SK-N-MC (cell line): ENCODE results near the gene ZNF888.
"Not testable (repeated sequence)": the region's sequence is repeated elsewhere in the genome, so short reads cannot be mapped to it uniquely, and the experiment has no call there.

ENCODE experiments used
- DNase-seq: peaks from one replicate; pipeline ENCODE4 v3.0.0-alpha.2; 2011; ENCODE audit warnings: low read depth, low spot score
- H3K27ac ChIP-seq: fragments of 200-600 bp; sonication (generic); 2 replicates; pipeline ENCODE4 v1.5.1; 2016; ENCODE audit warnings: mixed run types
- H3K36me3 ChIP-seq: fragments of 200-600 bp; sonication (generic); 2 replicates; pipeline ENCODE4 v1.6.1; 2017; ENCODE audit warnings: antibody characterized with exemption, low read length, mixed read lengths; ENCODE audit not compliant: insufficient read depth
- H3K4me3 ChIP-seq: fragments of 200-600 bp; sonication (generic); 2 replicates; pipeline ENCODE4 v1.5.1; 2016
- H3K9ac ChIP-seq: fragments of 200-600 bp; sonication (generic); 2 replicates; pipeline ENCODE4 v1.8.0; 2017; ENCODE audit warnings: mixed run types, mixed read lengths; ENCODE audit not compliant: insufficient read length
- H3K9me3 ChIP-seq: fragments of 200-600 bp; sonication (generic); 2 replicates; pipeline ENCODE4 v1.6.1; 2017; ENCODE audit warnings: low read depth, mild to moderate bottlenecking, antibody characterized with exemption, low read length, moderate library complexity, mixed read lengths
- EZH2 ChIP-seq: fragments of 200-600 bp; sonication (generic); IDR thresholded peaks from one replicate; pipeline ENCODE4 v1.6.1; 2017; ENCODE audit warnings: antibody characterized with exemption
- FOXP2 ChIP-seq: optimal IDR thresholded peaks from 2 replicates; pipeline ENCODE3; 2011; ENCODE audit warnings: mild to moderate bottlenecking, moderate library complexity; ENCODE audit not compliant: insufficient read depth; ENCODE audit errors: extremely low read length, control extremely low read depth
- POLR2AphosphoS5 ChIP-seq: IDR thresholded peaks from 2 replicates; pipeline ENCODE4 v1.6.1; 2012; ENCODE audit warnings: mild to moderate bottlenecking, low read depth, low read length, borderline replicate concordance

The ZNF888 gene

DNA sequence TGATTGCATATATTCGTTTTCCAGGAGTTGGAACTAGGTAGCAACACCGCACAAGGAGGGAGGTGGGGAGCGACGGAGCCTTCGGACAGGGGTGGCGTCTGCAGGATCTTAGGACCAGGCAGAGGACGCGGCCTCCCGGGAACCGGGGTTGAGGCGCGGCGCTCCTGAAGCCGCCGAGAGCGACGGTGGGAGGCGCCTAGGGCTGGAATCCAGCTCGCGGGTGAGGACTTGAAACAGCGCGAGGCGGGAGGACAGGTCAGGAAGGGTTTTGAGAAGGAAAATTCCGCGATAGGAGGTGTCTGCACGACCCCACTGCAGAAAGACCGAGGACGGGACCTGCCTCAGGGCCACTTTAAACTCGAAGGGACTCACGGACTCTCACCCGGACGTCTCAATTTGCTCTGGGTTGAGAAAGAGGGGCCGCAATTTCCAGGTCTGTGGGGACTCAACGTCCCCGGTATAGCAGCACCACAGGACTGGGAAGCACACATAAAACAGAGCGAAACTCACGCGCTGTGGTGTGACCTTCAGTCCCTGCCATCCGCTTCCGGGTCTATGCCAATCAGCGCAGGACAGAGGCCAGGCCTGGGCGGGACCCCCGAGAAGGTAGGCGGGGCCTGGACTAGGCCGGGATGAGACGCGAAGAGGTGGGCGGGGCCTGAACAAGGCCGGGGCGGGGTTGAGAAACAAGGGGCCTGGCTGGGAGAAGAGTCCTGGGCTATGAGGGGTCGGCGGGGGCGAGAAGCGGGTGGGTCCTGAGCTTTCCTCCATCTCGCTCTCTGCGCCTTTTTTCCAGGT, 25.9 kb downstream of the ZNF888 start, which contains the start of gene ZNF320:
Gene ZNF320 (minus strand): TSS at position 498 of the 798 bp plus-strand sequence. CDS start 7,380 bp downstream, outside the sequence.
- Histone ChIP-seq H3K27ac (no peak within 1 kb of the TSS), H3K36me3 (no peaks in the 10 kb centered on the region), H3K9ac (peak within 1 kb of the TSS; percentile 2), H3K4me3 (peak within 1 kb of the TSS; percentile 63), H3K9me3 (no peaks in the 10 kb centered on the region)
- DNase-seq, result peak; percentile 3
- TF ChIP-seq FOXP2 (no peak), POLR2AphosphoS5 (peak; percentile 78), EZH2 (no peak)

DNA sequence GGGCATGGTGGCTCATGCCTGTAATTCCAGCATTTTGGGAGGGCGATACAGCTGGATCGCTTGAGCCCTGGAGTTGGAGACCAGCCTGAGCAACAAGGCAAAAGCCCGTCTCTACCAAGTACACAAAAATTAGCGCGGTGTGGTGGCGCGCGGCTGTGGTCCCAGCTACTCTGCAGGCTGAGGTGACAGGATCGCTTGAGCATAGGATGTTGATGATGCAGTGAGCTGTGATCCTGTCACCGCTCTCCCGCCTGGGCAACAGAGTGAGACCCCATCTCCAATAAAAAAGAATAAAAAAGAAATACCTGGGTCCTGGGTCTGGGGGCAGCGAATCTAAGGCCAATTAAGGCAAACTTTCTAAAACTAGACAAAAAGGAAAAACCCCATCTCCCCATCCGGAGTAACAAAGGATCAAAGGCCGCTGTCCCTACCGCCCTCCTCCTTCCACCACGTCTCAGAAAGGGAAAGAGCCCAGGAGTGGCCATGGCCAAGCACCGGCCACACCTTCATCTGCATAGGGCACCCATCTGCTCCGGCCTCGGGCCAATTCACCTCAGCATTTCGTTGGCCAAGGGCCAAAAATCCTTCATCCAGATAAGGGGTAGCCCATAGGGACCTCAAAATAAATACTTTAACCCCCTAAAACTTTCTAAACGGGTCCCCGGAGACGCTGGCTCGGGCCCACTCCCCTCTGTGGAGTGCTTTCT, 26.6 kb downstream of the ZNF888 start:
- Histone ChIP-seq H3K9me3 (no peaks in the 10 kb centered on the region), H3K9ac (no peak overlapping the region), H3K4me3 (peak overlapping the region; percentile 63), H3K36me3 (no peaks in the 10 kb centered on the region), H3K27ac (no peak overlapping the region)
- DNase-seq, result no peak
- no peak for TF ChIP-seq POLR2AphosphoS5
- TF ChIP-seq EZH2, result no peak
- TF ChIP-seq FOXP2, result no peak

DNA sequence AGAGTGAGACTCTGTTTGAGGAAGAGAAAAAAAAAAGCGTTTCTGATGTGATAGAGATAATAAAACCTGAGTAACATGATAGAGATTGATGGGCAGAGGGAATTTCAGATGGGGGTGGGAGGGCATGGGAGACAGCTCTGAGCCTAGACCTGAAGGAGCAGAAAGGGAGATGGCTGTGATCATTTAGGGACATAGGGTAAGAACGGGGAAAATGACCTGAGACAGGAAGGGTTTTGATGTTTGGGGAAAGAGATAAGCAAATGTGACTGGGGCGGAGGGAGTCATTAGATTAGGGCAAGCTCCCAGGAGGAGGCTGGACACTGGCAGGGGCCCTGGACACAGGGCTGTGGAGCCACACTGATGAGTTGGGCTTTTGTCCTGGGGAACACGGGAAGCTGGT, 31.9 kb downstream of the ZNF888 start:
- DNase-seq, result no peak
- Histone ChIP-seq H3K4me3 (no peak overlapping the region), H3K9me3 (no peaks in the 10 kb centered on the region), H3K9ac (no peak overlapping the region), H3K27ac (no peak overlapping the region), H3K36me3 (no peaks in the 10 kb centered on the region)
- TF ChIP-seq POLR2AphosphoS5, result no peak
- TF ChIP-seq FOXP2, result no peak
- no peak for TF ChIP-seq EZH2

DNA sequence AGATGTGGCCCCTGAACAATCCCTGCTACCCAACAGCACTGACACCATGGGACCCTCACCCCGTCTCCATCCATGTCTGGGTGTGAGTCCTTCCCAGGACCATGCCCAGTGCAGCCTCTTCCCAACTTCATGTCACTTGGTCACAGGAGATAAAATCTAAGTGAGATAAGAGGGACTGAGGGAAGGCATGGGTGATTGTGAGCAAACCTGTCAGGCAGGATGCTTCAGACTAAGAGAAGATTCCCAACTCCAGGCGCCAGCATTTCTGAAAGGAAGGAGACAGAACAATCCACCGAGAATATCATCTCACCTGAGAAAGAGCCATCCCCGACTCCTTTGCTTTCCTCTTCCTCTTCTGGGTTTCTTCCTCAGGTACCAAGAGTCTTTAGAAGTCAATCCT, 33.3 kb downstream of the ZNF888 start:
- TF ChIP-seq FOXP2, result no peak
- TF ChIP-seq POLR2AphosphoS5, result no peak
- no peak for TF ChIP-seq EZH2
- Histone ChIP-seq H3K36me3 (no peaks in the 10 kb centered on the region), H3K9ac (no peak overlapping the region), H3K4me3 (no peak overlapping the region), H3K9me3 (no peaks in the 10 kb centered on the region), H3K27ac (no peak overlapping the region)
- DNase-seq, result no peak

DNA sequence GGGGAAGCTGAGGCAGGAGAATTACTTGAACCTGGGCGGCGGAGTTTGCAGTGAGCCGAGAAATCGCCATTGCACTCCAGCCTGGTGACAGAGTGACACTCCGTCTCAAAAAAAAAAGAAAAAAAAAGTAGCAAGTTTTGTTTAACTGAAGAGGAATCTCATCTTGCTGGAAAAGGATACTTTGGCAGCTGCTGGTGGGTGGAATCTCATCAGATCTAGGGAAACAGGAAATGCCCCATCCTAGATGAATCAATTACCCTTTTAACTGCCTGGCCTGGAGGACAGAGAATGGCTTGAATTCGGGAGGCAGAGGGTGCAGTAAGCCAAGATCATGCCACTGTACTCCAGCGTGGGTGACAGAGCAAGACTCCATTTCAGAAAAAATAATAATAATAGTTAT, 34.2 kb downstream of the ZNF888 start:
- Histone ChIP-seq H3K27ac (no peak overlapping the region), H3K4me3 (no peak overlapping the region), H3K9ac (no peak overlapping the region), H3K9me3 (no peaks in the 10 kb centered on the region), H3K36me3 (no peaks in the 10 kb centered on the region)
- DNase-seq, result no peak
- TF ChIP-seq POLR2AphosphoS5, result no peak
- TF ChIP-seq FOXP2, result no peak
- no peak for TF ChIP-seq EZH2

DNA sequence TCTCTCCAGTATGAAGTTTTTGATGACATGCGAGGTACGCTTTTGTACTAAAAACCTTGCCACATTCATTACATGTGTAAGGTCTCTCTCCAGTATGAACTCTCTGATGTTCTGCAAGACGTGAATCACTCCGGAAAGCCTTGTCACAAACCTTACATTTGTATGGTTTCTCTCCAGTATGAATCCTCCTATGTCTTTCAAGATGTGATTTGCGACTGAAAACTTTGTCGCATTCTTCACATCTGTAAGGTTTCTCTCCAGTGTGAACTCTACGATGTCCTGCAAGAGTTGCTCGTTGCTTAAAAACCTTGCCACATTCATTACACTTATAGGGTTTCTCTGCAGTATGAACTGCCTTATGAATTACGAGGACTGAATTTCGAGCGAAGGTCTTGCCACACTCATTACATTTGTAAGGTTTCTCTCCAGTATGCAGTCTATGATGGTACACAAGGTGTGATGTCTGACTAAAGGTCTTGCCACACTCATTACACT, 42.3 kb downstream of the ZNF888 start:
- TF ChIP-seq POLR2AphosphoS5 (no peak), FOXP2 (no peak), EZH2 (no peak)
- no peak overlapping the region for H3K27ac ChIP-seq
- H3K36me3 ChIP-seq, result no peaks in the 10 kb centered on the region; the same call in 1 of the 2 replicates
- peaks cover 6% of the 10 kb centered on the region; the same call in 1 of the 2 replicates for H3K9me3 ChIP-seq
- no peak for DNase-seq
- no peak overlapping the region for H3K4me3 ChIP-seq
- H3K9ac ChIP-seq, result no peak overlapping the region

DNA sequence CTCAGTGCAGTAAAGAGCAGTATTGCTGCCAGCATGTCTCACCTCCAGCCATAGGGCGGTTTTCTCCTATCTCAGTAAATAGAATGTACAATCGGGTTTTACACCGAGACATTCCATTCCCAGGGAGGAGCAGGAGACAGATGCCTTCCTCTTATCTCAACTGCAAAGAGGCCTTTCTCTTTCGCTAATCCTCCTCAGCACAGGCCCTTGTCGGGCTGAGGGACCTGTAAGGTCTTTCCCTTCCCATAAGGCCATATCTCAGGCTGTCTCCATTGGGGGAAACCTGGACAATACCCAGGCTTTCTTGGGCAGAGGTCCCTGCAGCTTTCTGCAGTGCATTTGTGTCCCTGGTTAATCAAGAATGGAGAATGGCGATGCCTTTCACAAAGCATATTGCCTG, 50.2 kb downstream of the ZNF888 start:
- H3K27ac ChIP-seq, H3K4me3 ChIP-seq, H3K36me3 ChIP-seq, H3K9ac ChIP-seq, H3K9me3 ChIP-seq, DNase-seq: not testable (repeated sequence)

DNA sequence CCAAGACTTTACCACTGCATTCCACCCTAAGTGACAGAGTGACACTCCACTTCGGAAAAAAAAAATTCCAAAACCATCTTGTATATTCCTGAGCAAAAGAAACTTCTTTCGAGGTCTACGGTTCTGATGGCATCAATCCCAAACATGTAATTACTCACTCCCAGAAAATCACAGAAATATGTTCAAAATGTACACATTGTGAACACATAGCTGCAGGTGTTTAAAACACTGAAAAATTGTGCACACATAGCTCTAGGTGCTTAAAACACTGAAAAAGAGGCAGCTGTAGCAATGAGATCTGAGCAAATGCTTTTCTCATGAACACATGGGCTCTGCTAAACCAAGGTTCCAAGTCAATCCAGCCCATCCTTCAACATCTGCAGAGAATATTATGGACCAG, 51.8 kb downstream of the ZNF888 start:
- no peak overlapping the region for H3K27ac ChIP-seq
- H3K9me3 ChIP-seq, result no peaks in the 10 kb centered on the region
- no peak for TF ChIP-seq POLR2AphosphoS5
- TF ChIP-seq EZH2, result no peak
- no peak for TF ChIP-seq FOXP2
- H3K9ac ChIP-seq, result no peak overlapping the region
- no peaks in the 10 kb centered on the region for H3K36me3 ChIP-seq
- H3K4me3 ChIP-seq, result no peak overlapping the region
- no peak for DNase-seq

DNA sequence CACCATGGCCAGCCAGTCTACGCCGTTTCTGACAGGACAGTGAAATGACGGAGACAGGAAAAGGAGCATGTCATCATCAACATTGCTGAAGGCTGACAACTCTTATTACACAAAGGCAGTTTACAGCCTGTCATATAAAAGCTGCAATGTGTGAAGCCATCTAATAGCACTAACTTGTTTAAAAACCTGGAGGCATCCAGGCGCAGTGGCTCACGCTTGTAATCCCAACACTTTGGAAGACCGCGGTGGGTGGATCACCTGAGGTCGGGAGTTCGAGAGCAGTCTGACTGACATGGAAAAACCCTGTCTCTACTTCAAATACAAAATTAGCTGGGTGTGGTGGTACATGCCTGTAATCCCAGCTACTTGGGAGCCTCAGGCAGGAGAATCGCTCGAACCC, 55.2 kb downstream of the ZNF888 start:
- not testable (repeated sequence) for H3K27ac ChIP-seq, H3K36me3 ChIP-seq, H3K4me3 ChIP-seq, DNase-seq, H3K9me3 ChIP-seq, H3K9ac ChIP-seq
